Spleen (tissue), 7 donors: ENCODE results near the gene FREY1.

Source experiments
- POLR2AphosphoS5 ChIP-seq, 3 donors: sonication (generic); formaldehyde crosslinking; IDR thresholded peaks; one replicate each; pipeline ENCODE4 v1.5.1; 2017; ENCODE audit warnings: antibody characterized with exemption in 3 of 3
- TF ChIP-seq, protein P1 (sequence below), 11 experiments: fragments of 200-600 bp in 7 of 11; fragments of 450-650 bp in 4 of 11; sonication (generic) in 4 of 11; IDR thresholded peaks in 8 of 11; conservative IDR thresholded peaks in 3 of 11; 1 replicate in 7 of 11; 2 replicates in 4 of 11; pipeline versions ENCODE4 v1.4.0 to v1.8.0; 2016 to 2021; ENCODE audit warnings: antibody characterized with exemption in 11 of 11, inconsistent platforms in 4 of 11, mild to moderate bottlenecking in 1 of 11
- donor health status: DM: no; HTN: no; CAD: no; lungs with moderate emphysema.
- donor health status: DM: no; HTN: no; CAD: no.
- donor health status: DM: no; HTN: no; CAD: no.

DNA sequence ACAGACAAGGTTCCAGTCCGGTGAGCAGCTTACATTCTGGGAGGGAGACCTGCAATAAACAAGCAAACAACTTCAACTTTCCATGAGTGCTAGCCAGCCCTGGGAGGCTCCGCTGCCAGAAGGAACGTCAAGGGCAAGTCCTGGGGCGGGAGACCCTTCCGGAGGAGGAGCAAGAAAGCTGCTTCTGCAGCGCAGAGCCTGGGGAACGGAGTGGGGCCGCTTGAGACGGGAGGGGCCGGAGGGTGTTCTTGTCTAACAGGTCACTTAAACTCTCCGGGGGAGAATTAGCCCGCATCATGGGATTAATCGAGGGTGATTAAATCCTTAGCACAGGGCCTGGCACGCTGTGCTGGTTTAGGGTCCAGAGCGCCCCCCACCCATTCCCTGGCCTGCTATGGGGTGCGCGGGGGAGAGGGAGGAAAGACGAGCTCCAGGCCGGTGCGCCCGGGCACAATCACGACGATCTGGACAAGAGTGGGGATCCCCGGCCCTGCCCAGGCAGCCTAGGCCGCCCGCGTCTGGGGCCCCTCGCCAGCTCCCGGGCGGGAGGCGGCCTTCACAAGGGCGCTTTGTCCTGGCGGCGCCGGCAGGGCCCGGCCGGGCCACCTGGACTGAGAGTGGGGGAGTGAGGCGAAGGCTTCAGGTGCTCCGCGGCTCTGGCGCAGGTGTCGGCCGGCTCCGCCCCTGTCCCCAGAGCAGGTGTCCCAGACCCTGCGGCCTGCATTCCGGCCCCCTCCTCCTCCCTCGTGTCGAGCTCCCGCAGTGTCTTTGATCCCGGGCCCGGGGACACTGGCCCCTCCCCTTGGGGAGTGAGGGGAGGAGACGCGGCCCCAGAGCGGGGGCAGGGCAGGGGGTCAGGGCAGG, 14.7 kb upstream of the FREY1 start:
- TF ChIP-seq, protein P1, sequence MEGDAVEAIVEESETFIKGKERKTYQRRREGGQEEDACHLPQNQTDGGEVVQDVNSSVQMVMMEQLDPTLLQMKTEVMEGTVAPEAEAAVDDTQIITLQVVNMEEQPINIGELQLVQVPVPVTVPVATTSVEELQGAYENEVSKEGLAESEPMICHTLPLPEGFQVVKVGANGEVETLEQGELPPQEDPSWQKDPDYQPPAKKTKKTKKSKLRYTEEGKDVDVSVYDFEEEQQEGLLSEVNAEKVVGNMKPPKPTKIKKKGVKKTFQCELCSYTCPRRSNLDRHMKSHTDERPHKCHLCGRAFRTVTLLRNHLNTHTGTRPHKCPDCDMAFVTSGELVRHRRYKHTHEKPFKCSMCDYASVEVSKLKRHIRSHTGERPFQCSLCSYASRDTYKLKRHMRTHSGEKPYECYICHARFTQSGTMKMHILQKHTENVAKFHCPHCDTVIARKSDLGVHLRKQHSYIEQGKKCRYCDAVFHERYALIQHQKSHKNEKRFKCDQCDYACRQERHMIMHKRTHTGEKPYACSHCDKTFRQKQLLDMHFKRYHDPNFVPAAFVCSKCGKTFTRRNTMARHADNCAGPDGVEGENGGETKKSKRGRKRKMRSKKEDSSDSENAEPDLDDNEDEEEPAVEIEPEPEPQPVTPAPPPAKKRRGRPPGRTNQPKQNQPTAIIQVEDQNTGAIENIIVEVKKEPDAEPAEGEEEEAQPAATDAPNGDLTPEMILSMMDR (IDR thresholded peaks at IDR 0.05 in 8 of 11, conservative IDR thresholded peaks at IDR 0.05 in 3 of 11) = no peak
- no peak for TF ChIP-seq POLR2AphosphoS5 (IDR thresholded peaks at IDR 0.05)
